ENCODE measurements around the gene TGFB1. TPM values are rescaled to one million over a fixed set of nuclear protein-coding genes. Genes with fewer than 3 reads are reported as not detected.

TGFB1 gene
- polyA plus RNA-seq, 3 donors: 30.6 to 138 (median 42.2) TPM

- peaks cover 51% of the 10 kb centered on the region for H3K79me2 ChIP-seq (ENCODE audit: insufficient read depth, low read length)
- H4K20me1 ChIP-seq (ENCODE audit: insufficient read depth, low read length): peaks cover 58% of the 10 kb centered on the region
- no peak overlapping the region for H2AFZ ChIP-seq (ENCODE audit: insufficient read depth, low read depth, low read length, poor library complexity, severe bottlenecking)
- Mint-ChIP-seq H3K4me1 (peaks cover 77% of the 10 kb centered on the region), H3K36me3 (peaks cover 45 to 63% of the 10 kb centered on the region in 2 donors), H3K27ac (peak overlapping the region; percentile 95 to 99 (median 99)), H3K27me3 (ENCODE audit: low read depth in 3 of 3) (peaks cover 0 to 2% (median 0%) of the 10 kb centered on the region in 3 donors), H3K9me3 (peaks cover 0 to 1% (median 0%) of the 10 kb centered on the region in 7 donors), H3K4me3 (peak overlapping the region; percentile 84 to 93)
- 6% methylated on average over 17 of the region's 22 CpGs for WGBS (ENCODE audit: insufficient coverage)
- intact Hi-C loops (cut with micrococcal nuclease): loop anchor here in 1 of 2 donors (2.0 to 5.0 kb wide), 2 partner anchors 34 to 65 kb away; partner anchors contain the start of gene B9D2
- H3K36me3 ChIP-seq (replicated peaks in 1 of 2; ENCODE audit: control insufficient read depth in 1 of 2, insufficient read depth in 2 of 2, low read length in 2 of 2): peaks cover 29 to 35% of the 10 kb centered on the region in 2 donors
- DNase-seq: peak; percentile 72 to 85 (median 78)
- peak overlapping the region; percentile 90 to 96 for H3K27ac ChIP-seq (ENCODE audit: low read depth in 1 of 2, low read length in 2 of 2)
- peak overlapping the region; percentile 80 for H3K9ac ChIP-seq (ENCODE audit: insufficient read depth, low read length, poor library complexity, severe bottlenecking)
- peak overlapping the region; percentile 0 to 62 (median 38) for H3K4me3 ChIP-seq (replicated peaks in 1 of 3; ENCODE audit: low read depth in 2 of 3, low read length in 3 of 3)
- TF ChIP-seq CTCF (IDR thresholded peaks at IDR 0.05): no peak
- peaks cover 92 to 100% of the 10 kb centered on the region in 2 donors for H3K4me1 ChIP-seq (ENCODE audit: control insufficient read depth in 1 of 2, insufficient read depth in 2 of 2, low read length in 2 of 2)
- H3K9me3 ChIP-seq (replicated peaks in 1 of 2; ENCODE audit: control insufficient read depth in 1 of 2, insufficient read depth in 1 of 2, low read length in 2 of 2): no peaks in the 10 kb centered on the region
- H3K4me2 ChIP-seq (replicated peaks; ENCODE audit: extremely low read depth, low read length, poor library complexity, severe bottlenecking): peak overlapping the region; percentile 74
- H3K27me3 ChIP-seq (ENCODE audit: control insufficient read depth in 2 of 2, insufficient read depth in 2 of 2, low read length in 2 of 2): no peaks in the 10 kb centered on the region
Measured at GRCh38 chr19:41328157-41328841, 25.4 kb downstream of the TGFB1 start.

DNA sequence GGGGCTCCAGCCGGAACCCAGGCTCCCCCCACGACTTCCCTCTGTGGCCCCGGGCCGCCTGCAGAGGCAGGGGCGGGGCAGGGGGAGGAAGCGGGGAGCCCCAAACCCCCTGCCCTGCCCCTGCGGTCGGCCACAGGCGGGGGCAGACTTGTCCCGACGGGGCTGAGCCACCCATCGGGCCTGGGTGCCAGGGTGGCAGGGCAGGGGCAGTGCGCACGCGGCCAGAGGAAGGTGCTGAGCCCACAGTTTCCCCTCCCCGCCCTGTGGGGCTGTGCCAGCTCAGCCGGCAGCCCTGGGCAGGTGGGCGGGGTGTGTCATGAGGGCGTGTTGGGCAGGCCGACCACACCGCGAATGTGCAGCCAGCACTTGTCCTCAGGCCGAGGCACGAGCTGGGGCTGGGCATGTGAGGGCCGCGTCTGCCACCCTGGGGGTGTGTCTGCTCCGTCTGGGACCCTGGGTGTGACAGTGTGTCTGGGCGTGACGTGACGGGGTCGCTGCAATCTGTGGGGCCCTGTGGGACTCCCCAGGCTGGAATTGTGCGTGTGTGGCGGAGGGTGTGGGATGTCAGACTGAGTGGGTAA lies 26.1 kb downstream of the TGFB1 start:
- H2AFZ ChIP-seq (ENCODE audit: insufficient read depth, low read depth, low read length, poor library complexity, severe bottlenecking): no peak overlapping the region
- peaks cover 49 to 63% of the 10 kb centered on the region in 2 donors for H3K36me3 Mint-ChIP-seq
- peaks cover 51% of the 10 kb centered on the region for H3K79me2 ChIP-seq (ENCODE audit: insufficient read depth, low read length)
- H3K9ac ChIP-seq (ENCODE audit: insufficient read depth, low read length, poor library complexity, severe bottlenecking): peak overlapping the region; percentile 80
- peaks cover 33 to 34% of the 10 kb centered on the region in 2 donors for H3K36me3 ChIP-seq (replicated peaks in 1 of 2; ENCODE audit: control insufficient read depth in 1 of 2, insufficient read depth in 2 of 2, low read length in 2 of 2)
- H3K4me1 ChIP-seq (ENCODE audit: control insufficient read depth in 1 of 2, insufficient read depth in 2 of 2, low read length in 2 of 2): peaks cover 93 to 100% of the 10 kb centered on the region in 2 donors
- H3K4me2 ChIP-seq (replicated peaks; ENCODE audit: extremely low read depth, low read length, poor library complexity, severe bottlenecking): peak overlapping the region; percentile 74
- H3K9me3 ChIP-seq (replicated peaks in 1 of 2; ENCODE audit: control insufficient read depth in 1 of 2, insufficient read depth in 1 of 2, low read length in 2 of 2): no peaks in the 10 kb centered on the region
- H3K27ac Mint-ChIP-seq: peak overlapping the region; percentile 95 to 99 (median 99)
- DNase-seq: peak; percentile 91 to 96 (median 93)
- H3K9me3 Mint-ChIP-seq: peaks cover 0 to 1% (median 0%) of the 10 kb centered on the region in 7 donors
- H3K4me3 ChIP-seq (replicated peaks in 1 of 3; ENCODE audit: low read depth in 2 of 3, low read length in 3 of 3): peak overlapping the region; percentile 0 to 62 (median 38)
- 1% methylated on average over 33 of the region's 33 CpGs for WGBS (ENCODE audit: insufficient coverage)
- H4K20me1 ChIP-seq (ENCODE audit: insufficient read depth, low read length): peaks cover 60% of the 10 kb centered on the region
- H3K27ac ChIP-seq (ENCODE audit: low read depth in 1 of 2, low read length in 2 of 2): peak overlapping the region; percentile 90 to 96
- H3K27me3 ChIP-seq (ENCODE audit: control insufficient read depth in 2 of 2, insufficient read depth in 2 of 2, low read length in 2 of 2): no peaks in the 10 kb centered on the region
- peaks cover 80% of the 10 kb centered on the region for H3K4me1 Mint-ChIP-seq
- H3K27me3 Mint-ChIP-seq (ENCODE audit: low read depth in 3 of 3): peaks cover 0 to 2% (median 0%) of the 10 kb centered on the region in 3 donors
- intact Hi-C loops (cut with micrococcal nuclease): loop anchor here in 1 of 2 donors (2.0 to 5.0 kb wide), 2 partner anchors 35 to 65 kb away; partner anchors contain the start of gene B9D2
- peak overlapping the region; percentile 84 to 93 for H3K4me3 Mint-ChIP-seq
- TF ChIP-seq CTCF (IDR thresholded peaks at IDR 0.05): no peak
